HUDEP-2 (cell line): ENCODE results near the gene CAMK2D.

Source experiments
- DNase-seq, 76 experiments: peaks; one replicate each; lab custom pipeline; 2025; ENCODE audit not compliant: unreplicated experiment in 76 of 76; lab: John Stamatoyannopoulos, UW

CAMK2D gene

DNA sequence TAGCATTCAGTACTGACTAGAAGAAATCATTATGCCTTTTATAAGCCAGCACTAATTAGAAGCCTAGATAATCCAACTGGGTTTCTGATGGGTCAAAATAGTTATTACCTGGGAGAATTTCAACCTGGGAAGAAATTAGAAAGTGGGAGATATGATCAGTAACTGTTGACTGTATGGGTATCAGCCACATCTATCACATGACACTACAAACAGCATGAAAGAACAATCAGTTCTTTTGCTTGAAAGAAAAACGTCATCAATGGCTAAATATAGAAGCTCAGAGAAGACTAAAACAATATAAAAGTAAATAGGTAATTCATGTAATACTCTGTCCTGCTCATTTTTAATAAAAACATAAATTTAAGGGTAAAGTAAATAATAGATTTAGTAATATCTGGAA is 145.1 kb downstream of the CAMK2D start:
- no peak for DNase-seq

DNA sequence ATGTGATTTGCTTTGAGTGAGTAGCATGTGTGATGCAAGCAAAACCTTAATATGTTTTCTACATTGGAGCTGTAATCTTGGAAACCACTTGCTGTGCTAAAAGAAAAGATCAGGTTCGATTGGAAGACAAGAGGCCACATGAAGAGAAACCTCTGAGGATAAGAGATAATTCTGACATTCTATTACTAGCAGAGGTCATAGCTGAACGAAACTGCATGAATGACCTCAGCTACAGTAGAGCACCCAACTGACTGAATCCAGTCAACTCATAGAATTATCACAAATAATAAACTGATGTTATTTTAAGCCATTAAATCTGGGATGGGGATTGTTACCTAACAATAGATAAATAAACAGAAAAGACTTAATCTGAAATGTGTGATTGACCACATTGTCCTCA is 147.1 kb downstream of the CAMK2D start:
- DNase-seq, result no peak

DNA sequence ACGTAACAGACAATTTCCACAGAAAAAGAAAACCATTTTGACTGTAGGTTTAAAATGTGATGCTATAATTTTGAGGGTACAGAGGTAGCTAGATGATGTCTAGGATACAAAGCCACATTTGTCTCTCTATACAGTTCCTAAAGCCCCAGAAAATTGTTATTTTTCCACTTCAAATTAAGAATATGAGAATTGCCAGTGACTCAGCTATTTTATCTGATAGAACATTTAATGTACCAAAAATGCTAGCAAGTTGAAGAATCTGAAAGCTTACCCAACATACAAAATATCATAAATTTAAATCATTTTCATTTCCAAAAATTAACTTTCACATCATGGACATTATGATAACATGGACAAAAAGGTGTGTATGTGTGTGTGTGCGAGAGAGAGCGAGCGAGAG is 148.0 kb downstream of the CAMK2D start:
- DNase-seq, result no peak

DNA sequence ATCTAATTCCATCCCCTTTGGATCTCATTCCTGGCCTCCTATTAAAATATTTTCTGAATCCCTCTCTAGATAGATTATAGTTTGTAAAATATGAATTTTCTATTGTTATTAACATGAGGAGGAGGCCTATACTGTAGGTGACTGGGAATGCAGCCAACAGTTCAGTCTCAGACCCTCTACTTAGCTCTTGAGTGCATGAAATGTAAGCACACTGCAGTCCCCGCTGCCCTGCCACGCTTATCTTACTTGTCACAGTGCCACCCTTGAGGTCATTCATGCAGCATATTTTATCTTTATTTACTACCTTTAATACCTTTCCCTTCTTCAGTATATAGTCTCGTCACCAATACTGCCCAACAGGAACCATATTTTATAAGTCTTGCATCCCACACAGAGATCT is 151.0 kb downstream of the CAMK2D start:
- no peak for DNase-seq

DNA sequence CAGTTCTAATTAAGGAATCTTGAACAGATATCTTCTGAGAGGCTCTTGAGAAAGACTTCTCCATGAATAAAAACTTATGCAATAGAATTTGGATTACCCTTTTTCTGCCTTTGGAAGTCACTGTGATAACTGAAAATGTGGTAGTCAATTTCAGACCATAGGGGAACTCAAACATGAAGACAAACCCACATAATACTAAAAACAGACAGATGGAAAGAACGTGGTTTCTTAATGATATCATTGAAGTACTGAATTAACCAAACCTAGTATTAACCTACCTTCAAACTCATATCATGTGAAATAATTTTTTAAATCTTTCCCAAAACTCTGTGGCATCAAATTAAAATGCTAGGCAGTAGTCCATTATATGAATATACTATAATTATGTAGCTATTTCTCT is 153.5 kb downstream of the CAMK2D start:
- DNase-seq, result no peak

DNA sequence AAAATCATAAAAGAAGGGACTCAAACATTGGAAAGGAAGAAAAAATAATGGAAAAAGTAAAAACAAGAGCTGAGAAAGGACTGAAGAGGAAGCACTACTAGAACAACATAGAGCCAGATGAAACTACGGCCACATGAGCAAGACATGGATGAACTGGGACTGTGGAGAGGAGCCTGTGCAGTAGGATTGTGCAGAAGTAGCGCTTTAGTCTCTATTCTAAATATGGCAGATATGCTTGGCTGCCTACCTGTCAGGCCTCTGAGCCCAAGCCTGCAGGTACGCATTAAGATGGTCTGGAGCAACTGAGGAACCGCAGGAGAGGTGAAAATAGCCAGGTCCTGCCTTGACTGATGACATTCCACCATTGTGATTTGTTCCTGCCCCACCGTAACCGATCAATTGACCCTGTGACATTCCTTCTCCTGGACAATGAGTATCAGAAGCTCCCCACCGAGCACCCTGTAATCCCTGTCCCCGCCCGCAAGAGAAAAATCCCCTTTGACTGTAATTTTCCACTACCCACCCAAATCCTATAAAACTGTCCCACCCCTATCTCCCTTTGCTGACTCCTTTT is 154.3 kb downstream of the CAMK2D start:
- no peak for DNase-seq

DNA sequence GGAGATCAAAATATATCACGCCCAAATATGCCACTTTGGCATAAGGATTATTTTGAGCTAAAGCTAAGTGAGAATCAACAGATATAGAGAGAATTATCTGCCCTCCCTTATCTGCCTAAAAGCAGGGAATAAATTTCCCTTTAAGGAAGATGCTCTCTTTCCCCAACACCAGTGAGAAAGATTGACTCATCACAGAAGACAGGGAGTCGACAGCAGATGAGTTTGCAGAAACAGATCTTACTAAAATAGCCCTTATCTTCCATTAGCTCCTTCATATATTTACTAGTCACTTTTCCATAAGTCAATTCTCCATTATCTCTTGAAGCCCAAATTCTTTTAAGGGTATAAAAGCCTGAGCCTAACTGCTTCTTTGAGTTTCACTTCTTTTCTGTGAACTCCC is 156.6 kb downstream of the CAMK2D start:
- DNase-seq, result no peak

DNA sequence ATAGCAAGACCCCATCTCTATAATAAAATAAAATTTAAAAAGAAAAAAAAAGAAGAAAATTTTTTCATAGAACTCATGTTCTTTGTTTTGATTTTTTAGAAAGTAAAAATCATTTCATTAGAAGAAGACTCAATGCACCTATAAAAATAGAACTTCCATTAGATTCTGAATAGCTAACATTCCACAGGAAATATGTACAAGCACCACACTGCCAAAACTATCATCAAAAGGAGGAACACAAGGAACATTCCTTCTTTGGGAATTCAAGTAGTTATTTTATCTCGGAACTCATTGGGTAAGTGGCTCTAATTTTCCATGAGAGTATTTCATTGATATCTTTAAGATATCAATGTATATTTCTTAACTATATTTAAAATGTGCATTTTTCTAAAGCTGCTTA is 157.6 kb downstream of the CAMK2D start:
- DNase-seq, result no peak

DNA sequence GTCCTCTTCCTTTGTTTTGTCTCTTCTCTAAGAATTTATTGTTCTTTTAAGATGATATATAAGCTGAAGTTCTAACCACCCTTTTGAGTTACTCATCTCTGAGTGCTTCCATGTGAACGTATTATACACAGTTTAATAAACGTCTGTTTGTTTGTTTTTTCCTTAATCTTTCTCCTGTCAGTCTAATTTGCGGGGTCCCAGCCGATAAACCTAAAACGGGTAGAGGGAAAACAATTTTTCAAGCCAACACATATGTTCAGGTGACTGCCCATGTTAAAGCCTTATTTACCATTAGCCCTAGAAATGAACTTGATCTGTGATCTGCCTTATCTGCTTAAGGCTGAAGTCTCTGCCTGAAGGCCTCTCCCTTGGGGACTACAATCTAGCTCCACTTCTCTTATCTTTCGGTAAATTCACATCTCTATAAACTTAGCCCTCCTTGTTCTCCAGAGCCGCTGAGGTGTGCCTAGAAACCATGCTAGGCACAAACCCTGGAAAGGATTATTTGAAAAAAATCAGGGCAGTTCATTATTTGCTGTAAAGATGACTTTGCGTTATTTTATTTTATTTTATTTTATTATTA is 158.8 kb downstream of the CAMK2D start:
- no peak for DNase-seq

DNA sequence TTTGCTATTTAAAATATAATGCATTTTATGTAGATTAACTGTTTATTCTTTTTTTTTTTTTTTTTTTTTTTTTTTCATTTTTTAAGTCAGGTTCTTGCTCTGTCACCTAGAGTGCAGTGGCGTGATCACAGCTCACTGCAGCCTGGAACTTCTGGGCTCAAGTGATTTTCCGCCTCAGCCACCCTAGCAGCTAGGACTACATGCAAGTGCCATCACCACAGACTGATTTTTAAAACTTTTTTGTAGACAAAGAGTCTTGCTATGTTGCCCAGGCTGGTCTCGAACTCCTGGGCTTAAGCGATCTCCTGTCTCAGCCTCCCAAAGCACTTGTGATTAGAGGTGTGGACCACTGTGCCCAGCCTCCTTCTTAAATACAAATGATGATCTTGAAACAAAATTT is 159.9 kb downstream of the CAMK2D start:
- DNase-seq, result no peak

DNA sequence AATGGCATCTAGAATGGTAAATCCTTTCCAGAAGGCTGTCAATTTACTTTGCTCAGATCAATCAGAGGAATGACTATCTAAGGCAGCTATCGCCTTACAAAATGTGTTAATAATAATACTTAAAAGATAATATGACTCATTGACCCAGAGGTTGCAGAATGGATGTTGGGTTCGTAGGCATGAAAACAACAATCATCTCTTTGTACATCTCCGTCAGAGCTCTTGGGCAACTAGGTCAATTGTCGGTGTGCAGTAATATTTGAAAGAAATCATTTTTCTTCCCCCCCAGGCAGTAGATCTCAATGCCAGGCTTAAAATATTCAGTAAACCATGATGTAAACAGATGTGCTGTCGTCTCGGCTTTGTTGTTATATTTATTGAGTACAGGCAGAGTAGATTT is 165.1 kb downstream of the CAMK2D start:
- DNase-seq, result no peak

DNA sequence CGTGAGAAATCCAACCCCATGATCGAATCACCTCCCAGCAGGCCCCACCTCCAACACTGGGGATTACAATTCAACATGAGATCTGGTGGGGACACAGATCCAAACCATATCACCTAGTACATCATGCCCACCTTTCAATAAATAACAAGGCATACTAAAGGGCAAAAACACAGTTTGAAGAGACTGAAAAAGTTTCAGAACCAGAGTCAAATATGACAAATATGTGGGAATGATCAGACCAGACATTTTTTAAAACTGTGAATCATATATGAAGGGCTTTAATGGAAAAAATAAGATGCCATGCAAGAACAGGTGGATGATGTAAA is 167.3 kb downstream of the CAMK2D start:
- DNase-seq, result no peak

DNA sequence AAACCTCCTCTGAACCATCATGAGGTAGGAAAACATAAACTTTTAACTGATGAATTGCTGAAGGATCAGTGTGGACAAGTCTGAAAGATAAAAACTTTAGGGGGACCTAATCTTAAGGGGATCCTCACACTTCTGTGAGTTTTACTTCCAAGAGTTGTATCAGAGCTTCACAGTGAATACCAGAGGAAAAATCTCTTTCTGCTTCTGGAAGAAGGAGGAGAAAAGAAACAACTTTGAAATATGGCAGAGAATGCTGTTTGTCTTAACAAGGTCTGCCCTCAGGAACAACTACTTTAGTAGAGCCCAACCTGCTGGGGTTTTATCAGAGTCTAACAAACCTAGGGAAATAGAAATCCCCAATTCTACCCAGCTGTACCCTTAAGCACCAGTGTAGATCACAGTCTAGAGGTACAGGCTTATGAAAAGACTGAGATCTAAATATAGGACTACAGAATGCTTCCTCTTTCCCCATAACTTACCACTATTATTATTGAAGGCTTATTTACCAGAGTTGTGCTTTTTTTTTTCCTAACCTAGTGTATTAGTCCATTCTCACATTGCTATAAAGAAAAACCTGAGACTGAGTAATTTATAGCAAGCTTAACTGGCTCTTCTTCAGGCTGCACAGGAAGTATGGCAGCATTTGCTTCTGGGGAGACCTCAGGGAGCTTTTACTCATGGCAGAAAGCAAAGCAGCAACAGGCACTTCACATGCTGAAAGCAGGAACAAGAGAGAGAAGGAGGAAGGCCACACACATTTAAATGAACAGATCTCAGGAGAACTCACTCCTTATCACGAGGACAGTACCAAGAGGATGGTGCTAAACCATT is 167.9 kb downstream of the CAMK2D start:
- no peak for DNase-seq

DNA sequence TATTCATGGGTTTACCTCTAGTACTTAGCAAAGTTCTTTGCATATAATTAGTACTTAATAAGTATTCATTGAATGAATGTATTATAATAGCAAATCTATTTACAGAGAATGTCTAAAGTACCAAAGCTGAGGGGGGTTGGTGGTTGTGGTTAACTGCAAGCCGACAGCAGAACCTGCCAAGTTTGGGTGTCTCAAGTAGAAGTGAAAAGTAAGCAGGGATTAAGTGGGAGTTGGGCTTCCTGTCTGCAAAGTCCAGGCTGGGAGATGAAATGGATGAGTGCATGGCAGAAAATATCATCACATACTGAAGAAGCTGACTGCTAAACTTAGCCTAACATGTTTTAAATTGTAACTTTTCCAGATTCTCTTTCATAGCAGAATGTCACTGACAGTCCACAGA is 169.6 kb downstream of the CAMK2D start:
- no peak for DNase-seq

DNA sequence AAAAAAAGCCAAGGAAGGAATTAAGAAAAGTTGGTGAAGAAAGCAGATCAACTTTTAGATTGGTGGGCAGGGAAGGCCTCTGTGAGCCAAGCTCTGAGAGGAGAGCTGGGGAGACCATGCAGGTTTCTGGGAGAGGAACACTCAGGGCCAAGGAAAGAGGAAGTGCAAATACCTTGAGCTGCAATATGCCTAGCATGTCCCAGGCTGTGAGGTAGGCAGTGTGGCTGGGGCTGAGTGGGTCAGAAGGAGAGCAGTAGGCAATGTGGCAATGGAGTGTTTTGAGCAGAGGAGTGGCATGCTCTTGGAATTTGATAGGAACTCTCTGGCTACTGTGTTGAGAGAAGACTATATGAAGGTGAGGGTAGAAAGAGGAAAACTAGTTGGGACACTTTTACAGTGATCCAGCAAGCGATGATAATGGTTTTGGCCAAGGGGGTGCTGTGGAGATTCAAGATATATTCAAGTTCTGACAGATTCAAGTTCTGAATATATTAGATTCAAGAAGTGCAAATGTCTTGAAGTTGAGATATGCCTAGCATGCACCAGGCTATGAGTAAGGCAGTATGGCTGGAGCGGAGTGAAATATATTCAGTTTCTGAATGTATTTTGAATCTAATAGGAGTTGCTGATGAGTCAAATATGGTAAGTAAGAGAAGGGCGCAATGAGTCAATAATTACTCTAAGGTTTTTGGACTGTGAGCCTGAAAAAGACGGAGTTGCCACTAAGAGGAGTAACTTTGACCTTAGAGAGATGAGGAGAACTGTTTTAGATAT is 172.5 kb downstream of the CAMK2D start:
- DNase-seq, result no peak

DNA sequence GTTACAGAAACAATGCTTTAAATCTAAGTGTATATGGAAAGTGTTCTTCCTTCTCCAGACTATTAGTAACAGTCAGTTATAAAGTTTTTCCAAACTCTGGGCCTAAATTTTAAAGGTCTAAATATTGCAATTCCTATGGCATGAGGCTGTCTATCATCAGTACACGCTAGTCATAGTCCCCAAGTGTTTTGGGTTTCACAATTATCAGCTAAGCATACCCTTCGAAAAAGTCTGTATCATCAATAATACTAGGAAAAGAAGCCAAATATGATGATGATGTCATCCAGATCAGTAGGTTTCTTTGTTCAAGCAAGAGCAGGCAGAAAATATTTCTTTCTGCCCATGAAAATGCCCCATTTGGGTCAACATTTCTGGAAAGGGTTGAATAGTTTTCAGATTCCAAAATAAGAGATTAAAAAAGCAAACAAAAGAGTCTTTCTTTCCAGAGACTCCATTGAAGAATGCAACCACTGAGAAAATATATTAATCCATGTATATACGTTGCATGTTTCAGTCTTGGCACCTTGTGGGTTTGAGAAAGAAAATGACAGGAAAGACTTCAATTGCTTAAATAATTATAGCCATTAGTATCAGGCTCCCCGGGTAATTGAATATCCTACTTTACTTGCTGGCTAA is 173.8 kb downstream of the CAMK2D start:
- DNase-seq, result no peak

DNA sequence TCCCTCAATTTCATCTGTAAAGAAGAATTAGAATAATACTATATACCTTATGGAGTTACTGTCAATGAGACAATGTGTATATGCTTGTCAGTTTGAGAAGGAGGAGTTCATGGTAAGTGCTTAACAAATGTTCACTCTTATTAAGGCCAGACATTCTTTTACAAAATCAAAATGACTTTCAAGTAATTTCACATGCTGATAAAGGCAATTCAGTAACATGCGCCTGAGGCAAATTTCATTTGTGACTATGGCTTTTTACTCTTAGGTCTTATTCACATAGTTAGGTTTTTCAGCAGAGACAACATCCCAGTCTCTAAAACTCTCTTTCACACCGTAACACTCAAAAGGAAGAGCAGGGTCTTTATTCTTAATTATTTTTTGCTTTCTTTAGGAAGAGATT is 174.4 kb downstream of the CAMK2D start:
- DNase-seq, result no peak

DNA sequence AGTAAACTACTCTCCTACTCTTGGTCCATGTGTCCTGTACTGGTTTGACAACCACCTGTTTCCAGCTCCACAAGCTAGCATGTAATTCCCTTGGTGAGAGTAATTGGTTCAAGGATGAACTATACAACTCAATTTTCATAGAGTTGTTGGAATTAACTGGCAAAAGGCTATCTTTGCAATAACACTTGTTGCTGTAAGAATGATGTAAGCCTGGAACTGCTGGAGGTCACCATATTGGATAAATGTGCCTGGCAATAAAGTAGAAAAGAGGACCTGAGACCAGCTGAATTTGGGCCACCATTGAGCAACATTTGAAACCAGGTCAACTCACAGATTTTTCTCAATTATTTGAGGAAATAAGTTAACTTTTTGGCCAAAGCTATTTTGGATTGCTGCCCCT is 175.5 kb downstream of the CAMK2D start:
- no peak for DNase-seq

DNA sequence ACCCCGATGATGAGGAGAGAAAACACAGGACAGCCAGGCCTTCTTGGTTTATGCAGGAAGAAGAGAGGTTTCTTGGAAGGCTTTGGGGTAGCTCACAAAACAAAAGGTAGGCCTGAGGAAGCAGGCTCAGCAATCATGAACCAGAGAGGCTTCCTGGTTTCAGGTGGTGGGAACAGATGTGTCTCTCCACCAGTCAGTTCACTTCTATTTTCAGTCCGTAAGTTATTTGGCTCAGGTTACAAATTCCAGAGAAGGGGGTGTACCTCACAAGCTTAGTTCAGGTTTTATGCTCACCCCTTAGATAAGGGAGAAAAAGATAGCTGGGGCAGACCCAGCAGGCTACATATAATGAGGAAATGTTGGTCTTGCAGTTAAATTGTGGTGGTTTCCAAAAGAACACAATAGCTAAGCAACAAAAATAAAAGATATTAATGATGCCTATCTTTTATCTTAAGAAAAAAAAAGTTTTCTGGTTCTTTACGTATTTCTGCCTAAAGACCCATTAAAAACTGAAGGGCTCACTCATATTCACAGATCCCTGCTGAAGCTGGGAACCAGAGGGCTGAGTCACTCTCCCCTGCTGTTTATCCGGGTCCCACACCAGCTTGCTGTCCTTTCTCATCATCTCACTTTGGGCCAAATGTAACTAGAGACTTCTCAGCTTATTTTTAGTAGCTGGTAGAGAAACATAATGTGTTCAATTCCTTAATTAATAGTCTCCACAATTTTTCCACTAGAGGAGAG is 177.0 kb downstream of the CAMK2D start:
- DNase-seq, result no peak

DNA sequence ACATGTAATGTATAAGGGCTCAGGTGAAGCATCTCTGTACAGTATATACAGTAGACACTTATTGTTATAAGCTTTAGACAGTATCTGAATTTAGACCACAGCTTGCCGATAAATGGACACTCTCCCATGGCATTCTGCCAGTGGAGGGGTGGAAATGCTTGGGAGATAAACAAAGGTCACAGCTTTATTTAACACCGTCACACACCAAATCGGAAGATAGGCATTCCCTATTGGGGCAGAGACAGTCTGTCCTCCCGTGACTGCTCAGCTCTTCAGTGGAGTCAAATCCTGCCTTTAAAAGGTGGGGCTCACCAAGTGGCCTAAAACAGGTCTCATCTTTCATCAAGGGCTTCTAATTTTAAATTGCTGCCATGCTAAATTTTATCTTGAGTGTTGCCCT is 178.8 kb downstream of the CAMK2D start:
- no peak for DNase-seq

DNA sequence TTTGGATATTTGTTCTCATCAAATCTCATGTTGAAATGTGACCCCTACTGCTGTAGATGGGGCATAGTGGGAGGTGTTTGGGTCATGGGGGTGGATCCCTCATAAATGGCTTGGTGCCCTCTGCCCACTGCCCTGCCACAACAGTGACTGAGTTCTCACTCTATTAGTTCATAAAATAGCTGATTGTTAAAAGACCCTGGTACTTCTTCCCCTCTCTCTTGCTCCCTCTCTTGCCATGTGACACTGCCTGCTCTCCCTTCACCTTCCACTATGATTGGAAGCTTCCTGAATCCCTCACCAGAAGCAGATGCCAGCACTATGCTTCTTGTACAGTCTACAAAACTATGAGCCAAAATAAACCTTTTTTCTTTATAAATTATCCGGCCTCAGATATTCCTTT is 182.2 kb downstream of the CAMK2D start:
- DNase-seq, result no peak
